GM12872 (cell line): ENCODE data around the gene DRG1.
A peak's percentile ranks its signal among the peaks of the same experiment; 100 is the strongest.

ENCODE experiments used
- TF ChIP-seq, protein P1 (sequence below): IDR thresholded peaks from 3 replicates; pipeline ENCODE4 v1.5.1; 2011; ENCODE audit warnings: low read depth, mild to moderate bottlenecking, low read length, moderate library complexity; ENCODE audit not compliant: insufficient read depth

Gene DRG1

DNA sequence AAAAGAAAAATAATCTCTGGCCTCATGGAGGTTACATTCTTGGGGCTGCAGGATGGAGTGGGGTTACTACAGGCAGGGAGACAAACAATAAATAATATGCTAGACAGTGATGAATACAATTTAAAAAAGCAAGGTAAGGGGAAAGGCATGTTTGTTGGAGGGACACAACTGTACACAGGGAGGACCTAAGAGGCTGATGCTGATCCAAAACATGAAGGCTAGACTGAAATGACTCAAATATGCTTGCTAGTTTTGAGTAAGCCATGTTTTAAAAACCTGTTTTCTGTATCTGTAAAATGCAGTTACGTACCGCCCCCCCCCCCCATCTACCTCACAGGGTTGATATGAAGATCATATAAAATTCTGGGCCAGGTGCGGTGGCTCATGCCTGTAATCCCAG, 46.2 kb downstream of the DRG1 start:
- TF ChIP-seq, protein P1, sequence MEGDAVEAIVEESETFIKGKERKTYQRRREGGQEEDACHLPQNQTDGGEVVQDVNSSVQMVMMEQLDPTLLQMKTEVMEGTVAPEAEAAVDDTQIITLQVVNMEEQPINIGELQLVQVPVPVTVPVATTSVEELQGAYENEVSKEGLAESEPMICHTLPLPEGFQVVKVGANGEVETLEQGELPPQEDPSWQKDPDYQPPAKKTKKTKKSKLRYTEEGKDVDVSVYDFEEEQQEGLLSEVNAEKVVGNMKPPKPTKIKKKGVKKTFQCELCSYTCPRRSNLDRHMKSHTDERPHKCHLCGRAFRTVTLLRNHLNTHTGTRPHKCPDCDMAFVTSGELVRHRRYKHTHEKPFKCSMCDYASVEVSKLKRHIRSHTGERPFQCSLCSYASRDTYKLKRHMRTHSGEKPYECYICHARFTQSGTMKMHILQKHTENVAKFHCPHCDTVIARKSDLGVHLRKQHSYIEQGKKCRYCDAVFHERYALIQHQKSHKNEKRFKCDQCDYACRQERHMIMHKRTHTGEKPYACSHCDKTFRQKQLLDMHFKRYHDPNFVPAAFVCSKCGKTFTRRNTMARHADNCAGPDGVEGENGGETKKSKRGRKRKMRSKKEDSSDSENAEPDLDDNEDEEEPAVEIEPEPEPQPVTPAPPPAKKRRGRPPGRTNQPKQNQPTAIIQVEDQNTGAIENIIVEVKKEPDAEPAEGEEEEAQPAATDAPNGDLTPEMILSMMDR, result no peak

DNA sequence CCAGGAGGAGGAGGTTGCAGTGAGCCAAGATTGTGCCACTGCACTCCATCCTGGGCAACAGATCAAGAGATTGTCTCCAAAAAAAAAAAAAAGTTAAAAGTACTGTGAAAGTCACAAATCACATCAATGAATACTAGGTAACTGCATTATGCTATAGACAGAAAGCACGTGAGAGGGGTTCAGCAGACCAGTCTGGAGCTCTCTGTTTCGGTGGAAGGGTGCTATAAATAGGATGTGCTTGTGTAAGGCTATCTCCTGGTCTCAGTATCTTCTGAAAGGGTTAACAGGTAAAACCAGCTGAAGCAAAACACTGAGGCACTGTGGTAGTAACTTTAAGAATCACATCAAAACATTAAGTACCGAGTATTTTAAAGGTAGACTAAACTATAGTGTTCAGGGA, 46.8 kb downstream of the DRG1 start:
- TF ChIP-seq, protein P1, result no peak

DNA sequence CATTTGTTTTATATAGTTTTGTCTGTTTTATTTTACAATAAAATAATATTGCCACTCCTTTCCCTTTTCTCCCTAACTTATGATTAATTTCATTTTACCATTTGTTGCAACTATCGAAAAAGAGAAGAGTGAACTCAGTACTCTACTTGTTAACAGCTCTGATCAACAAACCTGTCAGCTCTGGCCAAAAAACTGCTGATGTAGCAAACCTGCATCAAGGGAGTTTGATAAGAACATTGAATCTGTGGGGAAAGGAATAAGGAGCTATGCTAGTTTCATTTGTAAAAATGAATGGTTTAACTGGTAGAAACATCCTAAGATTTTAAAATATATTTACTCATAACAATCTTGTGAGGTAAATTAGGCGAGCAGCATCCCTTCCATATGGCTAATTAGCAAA, 47.4 kb downstream of the DRG1 start:
- TF ChIP-seq, protein P1, result no peak

- TF ChIP-seq, protein P1, result no peak
Measured at GRCh38 chr22:31447337-31447736, 47.9 kb downstream of the DRG1 start.

GRCh38 chr22:31448382-31448781, 49.0 kb downstream of the DRG1 start:
- TF ChIP-seq, protein P1, result no peak

DNA sequence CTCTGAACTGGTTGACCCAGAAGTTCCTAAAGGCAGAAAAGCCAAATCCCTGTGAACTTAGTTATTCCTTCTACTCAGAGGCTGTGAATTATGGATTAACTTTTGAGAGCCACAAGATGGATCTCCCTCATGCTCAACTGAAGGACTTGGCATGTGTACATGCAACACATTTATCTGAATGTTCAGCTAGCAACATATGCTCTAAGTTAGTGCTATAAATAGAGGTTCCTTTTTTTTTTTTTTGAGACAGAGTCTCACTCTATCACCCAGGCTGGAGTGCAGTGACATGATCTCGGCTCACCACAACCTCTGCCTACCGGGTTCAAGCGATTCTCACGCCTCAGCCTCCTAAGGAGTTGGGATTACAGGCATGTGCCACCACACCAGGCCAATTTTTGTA, 50.1 kb downstream of the DRG1 start:
- TF ChIP-seq, protein P1, result no peak

DNA sequence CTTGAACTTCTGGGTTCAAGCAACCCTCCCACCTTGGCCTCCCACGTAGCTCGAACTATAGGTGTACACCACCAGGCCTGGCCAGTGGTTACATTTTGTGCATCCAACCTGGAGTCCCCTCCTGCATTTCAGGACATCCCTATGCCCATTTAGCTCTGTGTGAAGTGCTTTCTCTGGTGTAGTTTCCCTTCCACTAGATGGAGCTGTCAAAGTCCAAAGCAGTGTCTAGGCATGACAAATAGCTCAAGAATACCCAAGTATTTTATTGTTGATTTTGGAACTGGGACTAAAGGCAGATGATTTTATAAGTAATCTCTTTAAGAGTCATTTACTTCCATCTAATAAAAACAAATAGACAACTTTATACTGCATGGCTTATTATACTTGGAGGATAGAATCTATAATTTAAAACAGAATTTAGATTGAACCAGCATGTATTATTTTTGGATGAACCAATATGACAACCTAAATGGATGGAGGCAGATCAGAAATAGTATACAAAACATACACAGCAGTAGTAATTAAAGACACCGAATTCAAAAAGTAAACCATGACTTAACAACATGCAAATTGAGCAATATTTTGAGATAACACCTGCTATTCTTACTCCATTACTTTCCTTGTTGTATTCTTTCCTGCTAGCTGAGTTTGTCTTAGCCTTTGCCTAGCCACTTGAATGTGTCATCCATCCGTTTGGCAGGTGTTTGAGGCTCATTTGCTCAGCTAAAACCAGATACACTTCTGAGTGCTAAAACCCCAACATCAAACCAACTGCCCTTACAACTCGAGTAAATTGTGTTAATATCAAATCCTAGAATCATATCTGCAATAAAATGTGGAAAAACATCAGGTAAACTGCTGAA, 52.5 kb downstream of the DRG1 start:
- TF ChIP-seq, protein P1, result peak; percentile 67
